SH-SY5Y (cell line): ENCODE data around the gene PLEKHG7.

Source experiments
- GATA2 ChIP-seq: IDR thresholded peaks from 2 replicates; pipeline ENCODE4 v1.6.1; 2011; ENCODE audit warnings: mild to moderate bottlenecking, low read depth, low read length
- GATA3 ChIP-seq: IDR thresholded peaks from 2 replicates; pipeline ENCODE4 v1.6.1; 2011; ENCODE audit warnings: low read depth, mild to moderate bottlenecking, low read length, moderate library complexity

DNA sequence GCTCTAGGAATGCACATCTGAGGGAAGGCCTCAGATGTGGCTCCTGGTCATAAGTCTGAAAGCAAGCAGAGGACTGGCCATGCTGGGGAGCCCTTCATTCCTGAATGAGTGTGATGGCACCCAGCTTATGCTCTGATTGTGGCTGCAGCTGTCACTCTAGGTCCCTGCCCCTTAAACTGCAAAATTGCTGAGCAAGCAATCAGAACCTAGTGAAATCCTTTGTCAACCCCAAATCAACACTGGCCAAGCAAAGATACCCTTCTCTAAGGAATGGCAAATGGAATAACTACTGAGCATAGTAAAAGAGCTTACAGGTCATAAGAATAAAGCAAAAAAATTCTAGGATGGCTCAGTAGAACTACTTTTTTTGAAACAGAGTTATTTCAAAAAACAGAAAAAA is 4.3 kb upstream of the PLEKHG7 start:
- TF ChIP-seq GATA3 (no peak), GATA2 (no peak)
